PC-9 (cell line): Measurements from ENCODE around the gene CILP. TPM values are rescaled to one million over a fixed set of nuclear protein-coding genes. Genes with fewer than 3 reads are reported as not detected.

Source experiments
- BruUV-seq: library from RNA; stranded (reverse); fragments of 400-500 nt; replicated peaks from 2 replicates; lab custom pipeline; 2021; lab: Mats Ljungman, UMichigan
- CTCF ChIA-PET: fragments of 300-600 bp; sonication (Branson Sonifier 250); formaldehyde crosslinking; loops from one replicate; lab custom pipeline; 2022; ENCODE audit warnings: antibody characterized with exemption; lab: Charles Lee
- POLR2A ChIA-PET: fragments of 300-600 bp; sonication (Branson Sonifier 250); formaldehyde crosslinking; loops from one replicate; lab custom pipeline; 2022; ENCODE audit warnings: antibody characterized with exemption; ENCODE audit not compliant: unreplicated experiment; lab: Charles Lee
- DNase-seq, 2 experiments: peaks; one replicate each; pipeline versions ENCODE4 v3.0.0 to v3.0.0-alpha.2; 2015 to 2022; ENCODE audit warnings: mixed read lengths in 1 of 2
- H2AFZ ChIP-seq: fragments of 200-600 bp; sonication (generic); 2 replicates; pipeline ENCODE4 v1.8.1; 2017; ENCODE audit warnings: antibody characterized with exemption
- H3F3A ChIP-seq: fragments of 200-600 bp; sonication (generic); 2 replicates; pipeline ENCODE4 v1.8.1; 2017; ENCODE audit warnings: antibody characterized with exemption, mild to moderate bottlenecking, low read depth; ENCODE audit not compliant: insufficient read depth
- H3K27ac ChIP-seq: fragments of 200-600 bp; sonication (generic); 2 replicates; pipeline ENCODE4 v1.6.1; 2016; ENCODE audit warnings: mixed run types
- H3K27me3 ChIP-seq: fragments of 200-600 bp; sonication (generic); 2 replicates; pipeline ENCODE4 v1.6.1; 2016; ENCODE audit warnings: low read depth, mixed run types; ENCODE audit not compliant: insufficient read depth
- H3K36me3 ChIP-seq: fragments of 200-600 bp; sonication (generic); 2 replicates; pipeline ENCODE4 v1.6.1; 2016; ENCODE audit warnings: low read depth, mixed run types
- H3K4me1 ChIP-seq: fragments of 200-600 bp; sonication (generic); replicated peaks from 2 replicates; pipeline ENCODE4 v1.6.1; 2016; ENCODE audit warnings: mixed run types; ENCODE audit not compliant: insufficient read depth
- H3K4me2 ChIP-seq: fragments of 200-600 bp; sonication (generic); 2 replicates; pipeline ENCODE4 v1.6.1; 2017; ENCODE audit warnings: mixed run types
- H3K4me3 ChIP-seq: fragments of 200-600 bp; sonication (generic); 2 replicates; pipeline ENCODE4 v1.6.1; 2016; ENCODE audit warnings: mixed run types
- H3K79me2 ChIP-seq: fragments of 200-600 bp; sonication (generic); 2 replicates; pipeline ENCODE4 v1.6.1; 2017; ENCODE audit warnings: low read depth, mixed run types
- H3K9me2 ChIP-seq: fragments of 200-600 bp; sonication (generic); 2 replicates; pipeline ENCODE4 v1.8.1; 2017; ENCODE audit warnings: mild to moderate bottlenecking; ENCODE audit not compliant: insufficient read depth
- H3K9me3 ChIP-seq: fragments of 200-600 bp; sonication (generic); 2 replicates; pipeline ENCODE4 v1.8.1; 2016; ENCODE audit warnings: low read depth; ENCODE audit not compliant: insufficient read depth
- H4K20me1 ChIP-seq: fragments of 200-600 bp; sonication (generic); 2 replicates; pipeline ENCODE4 v1.8.1; 2017; ENCODE audit not compliant: insufficient read depth
- EZH2 ChIP-seq: fragments of 200-600 bp; sonication (generic); IDR thresholded peaks from 2 replicates; pipeline ENCODE4 v1.8.0; 2017; ENCODE audit warnings: antibody characterized with exemption, low read depth
- intact Hi-C: fragments of 100-400 bp; cut with micrococcal nuclease; formaldehyde crosslinking; loops from one replicate; pipeline ENCODE4 v1.10.0; 2022; ENCODE audit not compliant: unreplicated experiment
- total RNA-seq: library from RNA; stranded (reverse); gene quantifications from 2 replicates; pipeline ENCODE4 v1.2.3, GENCODE V29; 2021
- TF ChIP-seq, protein P1 (sequence below): fragments of 200-600 bp; sonication (generic); conservative IDR thresholded peaks from 2 replicates; pipeline ENCODE4 v1.6.1; 2017; ENCODE audit warnings: mixed run types, antibody characterized with exemption, mild to moderate bottlenecking, moderate library complexity

The CILP gene
- total RNA-seq, 1 experiment from 2014 or later = 0.07 TPM

DNA sequence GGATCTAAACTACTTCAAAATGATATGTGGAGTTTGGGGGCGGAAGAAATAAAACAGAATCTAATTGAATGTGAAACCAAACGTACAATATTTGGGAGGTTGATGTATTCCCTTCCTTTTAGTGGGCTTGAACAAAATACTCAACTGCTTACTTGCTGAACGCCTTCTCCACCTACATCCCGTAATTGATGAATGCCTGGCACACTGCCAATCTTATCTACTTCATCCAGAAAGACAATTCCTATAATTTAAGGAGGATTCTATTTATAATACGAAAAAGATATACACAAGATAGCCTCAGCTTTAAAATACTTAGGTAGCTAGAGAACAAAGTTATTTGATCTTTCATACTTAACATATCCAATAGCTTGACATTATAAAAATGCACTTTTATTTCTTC, 54.6 kb downstream of the CILP start:
- 0 out of 2 replicates have a peak, but pooled peaks cover 4% of the 10 kb centered on the region for H3K36me3 ChIP-seq
- intact Hi-C loops = no loop called here
- H3K4me2 ChIP-seq = no peak overlapping the region
- ChIA-PET POLR2A (no interaction called here), CTCF (no interaction called here)
- no peaks in the 10 kb centered on the region for H3K9me2 ChIP-seq
- BruUV-seq = no TSS peak
- H3K27me3 ChIP-seq = no peaks in the 10 kb centered on the region
- no peak overlapping the region for H2AFZ ChIP-seq
- TF ChIP-seq EZH2 = no peak
- TF ChIP-seq, protein P1, sequence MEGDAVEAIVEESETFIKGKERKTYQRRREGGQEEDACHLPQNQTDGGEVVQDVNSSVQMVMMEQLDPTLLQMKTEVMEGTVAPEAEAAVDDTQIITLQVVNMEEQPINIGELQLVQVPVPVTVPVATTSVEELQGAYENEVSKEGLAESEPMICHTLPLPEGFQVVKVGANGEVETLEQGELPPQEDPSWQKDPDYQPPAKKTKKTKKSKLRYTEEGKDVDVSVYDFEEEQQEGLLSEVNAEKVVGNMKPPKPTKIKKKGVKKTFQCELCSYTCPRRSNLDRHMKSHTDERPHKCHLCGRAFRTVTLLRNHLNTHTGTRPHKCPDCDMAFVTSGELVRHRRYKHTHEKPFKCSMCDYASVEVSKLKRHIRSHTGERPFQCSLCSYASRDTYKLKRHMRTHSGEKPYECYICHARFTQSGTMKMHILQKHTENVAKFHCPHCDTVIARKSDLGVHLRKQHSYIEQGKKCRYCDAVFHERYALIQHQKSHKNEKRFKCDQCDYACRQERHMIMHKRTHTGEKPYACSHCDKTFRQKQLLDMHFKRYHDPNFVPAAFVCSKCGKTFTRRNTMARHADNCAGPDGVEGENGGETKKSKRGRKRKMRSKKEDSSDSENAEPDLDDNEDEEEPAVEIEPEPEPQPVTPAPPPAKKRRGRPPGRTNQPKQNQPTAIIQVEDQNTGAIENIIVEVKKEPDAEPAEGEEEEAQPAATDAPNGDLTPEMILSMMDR = no peak
- H3K79me2 ChIP-seq = no peaks in the 10 kb centered on the region
- H3K4me1 ChIP-seq = no peaks in the 10 kb centered on the region
- no peak overlapping the region for H3K4me3 ChIP-seq
- no peaks in the 10 kb centered on the region for H3K9me3 ChIP-seq
- DNase-seq = no peak
- no peak overlapping the region for H3K27ac ChIP-seq
- no peaks in the 10 kb centered on the region for H3F3A ChIP-seq
- peaks cover 4% of the 10 kb centered on the region; the same call in 1 of the 2 replicates for H4K20me1 ChIP-seq

DNA sequence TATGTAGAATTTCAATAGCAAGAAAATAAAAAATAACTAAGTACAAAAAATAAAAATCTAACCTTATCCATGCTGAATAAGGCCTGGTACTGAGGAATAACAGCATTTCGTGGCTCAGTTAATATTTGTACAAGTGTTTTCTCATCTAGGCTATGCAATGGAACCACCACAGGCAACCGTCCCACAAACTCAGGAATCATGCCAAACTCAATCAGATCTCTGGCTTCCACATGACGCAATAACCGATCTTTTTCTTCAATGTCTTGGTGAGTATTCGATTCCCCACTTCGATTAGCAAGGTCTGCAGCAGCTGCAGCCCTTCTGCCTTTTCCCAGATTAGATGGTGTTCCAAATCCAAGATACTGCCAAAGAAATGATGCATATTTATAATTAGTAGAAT, 56.6 kb downstream of the CILP start:
- CTCF ChIA-PET = no interaction called here
- H3F3A ChIP-seq = no peaks in the 10 kb centered on the region
- no peak for DNase-seq
- H2AFZ ChIP-seq = no peak overlapping the region
- H3K27me3 ChIP-seq = no peaks in the 10 kb centered on the region
- no peaks in the 10 kb centered on the region for H3K9me2 ChIP-seq
- no TSS peak for BruUV-seq
- no peaks in the 10 kb centered on the region for H3K4me1 ChIP-seq
- 0 out of 2 replicates have a peak, but pooled peaks cover 8% of the 10 kb centered on the region for H3K36me3 ChIP-seq
- POLR2A ChIA-PET = no interaction called here
- H3K4me3 ChIP-seq = no peak overlapping the region
- H3K27ac ChIP-seq = no peak overlapping the region
- H3K79me2 ChIP-seq = no peaks in the 10 kb centered on the region
- no peak overlapping the region for H3K4me2 ChIP-seq
- H4K20me1 ChIP-seq = no peaks in the 10 kb centered on the region
- H3K9me3 ChIP-seq = no peaks in the 10 kb centered on the region
- TF ChIP-seq, protein P1 = no peak
- TF ChIP-seq EZH2 = no peak
- intact Hi-C loops = no loop called here

DNA sequence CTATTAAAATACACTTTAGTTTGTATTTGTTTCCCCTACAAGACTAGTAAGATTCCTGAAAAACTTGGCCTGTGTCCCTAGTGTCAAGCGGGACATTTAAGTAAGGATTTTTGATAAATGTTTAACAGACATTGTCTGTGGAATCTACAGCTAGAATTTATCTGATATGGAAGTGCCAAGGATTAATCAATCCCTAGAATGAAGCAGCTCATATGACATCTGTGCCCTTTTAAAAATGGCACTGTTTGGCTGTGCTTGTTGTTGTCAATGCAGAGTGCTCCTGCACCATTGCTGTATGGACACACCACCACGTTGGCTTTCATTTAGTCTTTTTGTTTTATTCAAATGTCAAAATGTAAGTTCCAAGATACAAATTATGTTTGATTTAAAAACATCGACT, 63.4 kb downstream of the CILP start:
- intact Hi-C loops = no loop called here
- DNase-seq = no peak
- no peak for TF ChIP-seq EZH2
- TF ChIP-seq, protein P1 = no peak
- Histone ChIP-seq H3K27ac (no peak overlapping the region), H3K27me3 (no peaks in the 10 kb centered on the region), H2AFZ (no peak overlapping the region), H3F3A (0 out of 2 replicates have a peak, but pooled peaks cover 3% of the 10 kb centered on the region), H3K9me3 (no peaks in the 10 kb centered on the region), H3K4me2 (no peak overlapping the region), H3K4me3 (no peak overlapping the region), H4K20me1 (no peaks in the 10 kb centered on the region), H3K36me3 (0 out of 2 replicates have a peak, but pooled peaks cover 5% of the 10 kb centered on the region), H3K79me2 (no peaks in the 10 kb centered on the region), H3K9me2 (no peaks in the 10 kb centered on the region), H3K4me1 (no peaks in the 10 kb centered on the region)
- ChIA-PET CTCF (no interaction called here), POLR2A (no interaction called here)
- BruUV-seq = no TSS peak
